T1000 (cell line): Measurements from ENCODE around the gene PKM.
"Not testable (repeated sequence)": the region's sequence is repeated elsewhere in the genome, so short reads cannot be mapped to it uniquely, and the experiment has no call there.

ENCODE experiments used
- DNase-seq: peaks from one replicate; lab custom pipeline; 2025; ENCODE audit warnings: mixed read lengths; lab: John Stamatoyannopoulos, UW

PKM gene

DNA sequence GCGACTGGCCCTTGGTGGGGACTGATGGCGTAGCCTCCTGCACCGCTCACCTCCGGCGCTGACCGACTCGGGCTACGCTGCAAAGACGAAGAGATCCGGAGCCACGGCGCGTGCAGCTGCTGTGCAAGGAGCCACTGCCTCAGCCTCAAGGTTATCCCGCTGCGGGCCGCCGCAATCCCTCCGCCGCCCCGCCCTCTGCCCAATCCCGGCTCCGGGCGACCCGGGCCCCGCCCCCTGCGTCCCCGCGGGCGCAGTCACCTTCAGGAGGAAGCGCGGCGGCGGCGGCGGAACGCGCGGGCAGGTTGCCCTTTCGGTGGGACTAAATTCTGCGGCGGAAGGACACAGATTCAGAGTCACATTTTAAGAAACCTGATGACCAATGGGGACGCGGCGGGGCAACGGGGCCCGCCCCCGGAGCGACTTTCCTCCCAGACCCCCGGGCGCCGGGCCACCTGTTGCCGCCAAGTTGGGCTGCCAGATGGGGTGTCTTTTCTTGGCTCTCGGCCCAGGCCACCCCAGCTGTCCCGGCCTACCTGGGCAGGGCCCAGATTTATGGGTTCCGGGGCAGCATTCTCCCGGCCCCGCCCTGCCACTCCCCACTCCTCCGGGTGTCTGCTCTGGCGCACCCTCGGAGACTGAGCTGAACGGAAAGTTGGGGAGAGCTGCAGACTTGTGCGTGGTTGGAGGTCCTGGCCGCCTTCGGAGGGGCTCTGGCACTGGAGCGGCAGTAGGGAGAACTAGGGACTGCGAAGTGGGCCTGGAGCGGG, at the start of gene PKM:
Gene PKM, minus strand, starts transcription at position 125 of the 767 bp plus-strand sequence. CDS start 12,093 bp downstream, outside the sequence.
- DNase-seq: peak; percentile 96

DNA sequence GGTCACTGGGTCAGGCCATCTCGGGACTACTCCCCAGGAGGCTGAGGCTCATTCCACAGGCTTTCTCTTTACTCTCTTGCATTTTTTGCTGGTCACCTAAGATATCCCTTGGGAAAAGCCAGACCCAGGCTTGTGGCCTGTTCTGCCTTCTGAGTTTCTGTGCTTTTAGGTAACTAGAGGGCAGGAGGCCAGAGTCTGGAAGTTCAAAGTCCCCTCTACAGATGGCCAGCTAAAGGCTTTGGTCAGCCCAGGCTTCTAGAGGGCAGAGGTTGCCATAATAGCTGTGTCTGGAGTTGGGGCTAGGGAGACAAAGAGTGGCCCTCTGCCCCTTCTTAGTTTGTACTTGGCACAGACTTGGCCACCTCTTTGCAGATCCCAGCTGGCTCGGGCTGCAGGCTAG, 49.8 kb upstream of the PKM start:
- DNase-seq: no peak

GRCh38 chr15:72278737-72279136, 47.7 kb upstream of the PKM start:
- DNase-seq: no peak

GRCh38 chr15:72276326-72276700, 45.3 kb upstream of the PKM start:
- no peak for DNase-seq

GRCh38 chr15:72275635-72276325, 44.8 kb upstream of the PKM start:
- not testable (repeated sequence) for DNase-seq

DNA sequence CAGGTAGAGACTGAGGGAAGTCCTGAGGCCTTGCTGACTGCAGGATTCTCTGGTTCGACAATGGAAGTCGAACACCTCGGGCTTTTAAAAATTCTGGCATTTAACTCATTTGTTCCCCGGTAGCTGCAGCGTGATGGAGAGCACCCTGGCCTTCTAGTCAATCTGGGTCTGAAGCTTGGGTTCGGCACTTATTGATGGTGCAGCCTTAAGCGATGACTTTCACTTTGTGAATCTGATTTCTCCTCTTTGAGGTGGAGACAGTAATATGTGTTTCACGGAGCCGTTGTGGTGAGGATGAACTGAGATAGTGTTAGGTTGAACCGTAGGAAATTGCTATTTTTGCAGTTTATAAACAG, 42.0 kb upstream of the PKM start:
- no peak for DNase-seq

DNA sequence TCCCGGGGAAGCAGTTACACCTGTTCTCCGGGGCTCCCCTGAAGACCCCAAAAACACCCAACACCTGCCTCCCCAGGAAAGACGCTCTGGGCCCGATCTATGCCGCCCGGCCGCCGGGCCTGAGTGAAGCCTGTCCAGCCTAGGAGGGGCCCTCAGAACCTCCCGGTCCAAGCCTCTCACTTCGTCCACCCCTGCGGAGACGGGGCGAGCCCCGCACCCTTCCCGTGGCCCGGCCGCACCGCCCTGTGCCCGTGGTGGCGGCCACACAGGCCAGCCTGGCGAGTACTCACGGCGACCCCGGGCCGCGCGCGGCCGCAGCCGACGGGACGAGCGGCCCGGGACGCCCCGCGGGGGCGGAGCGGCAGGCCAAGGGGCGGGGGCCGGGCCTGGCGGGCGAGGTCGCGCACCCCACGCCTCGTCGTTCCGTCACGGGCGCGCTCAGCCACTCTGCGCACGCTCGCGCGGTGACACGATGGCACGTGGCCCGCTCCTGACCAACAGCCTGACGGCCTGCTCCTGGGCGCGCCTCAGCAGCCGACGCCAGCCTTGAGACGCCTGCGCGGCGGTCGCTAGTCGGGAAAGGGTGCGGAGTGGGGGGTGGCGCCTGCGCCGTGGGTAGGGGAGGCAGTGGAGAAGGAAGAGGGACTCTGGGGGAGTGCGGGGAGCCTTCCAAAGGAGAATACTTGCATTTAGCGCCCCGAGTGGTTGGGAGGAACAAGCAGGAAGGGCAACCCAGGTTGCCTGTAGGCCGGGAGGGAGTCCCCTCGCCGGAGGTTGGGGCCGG, 41.4 kb upstream of the PKM start, which contains the start of gene PARP6:
Gene PARP6, minus strand, starts transcription at position 342 of the 784 bp plus-strand sequence. CDS start 5,077 bp downstream, outside the sequence.
- peak; percentile 95 for DNase-seq

GRCh38 chr15:72271895-72272212, 40.9 kb upstream of the PKM start:
- DNase-seq: no peak

GRCh38 chr15:72271221-72271620, 40.2 kb upstream of the PKM start:
- DNase-seq: no peak

DNA sequence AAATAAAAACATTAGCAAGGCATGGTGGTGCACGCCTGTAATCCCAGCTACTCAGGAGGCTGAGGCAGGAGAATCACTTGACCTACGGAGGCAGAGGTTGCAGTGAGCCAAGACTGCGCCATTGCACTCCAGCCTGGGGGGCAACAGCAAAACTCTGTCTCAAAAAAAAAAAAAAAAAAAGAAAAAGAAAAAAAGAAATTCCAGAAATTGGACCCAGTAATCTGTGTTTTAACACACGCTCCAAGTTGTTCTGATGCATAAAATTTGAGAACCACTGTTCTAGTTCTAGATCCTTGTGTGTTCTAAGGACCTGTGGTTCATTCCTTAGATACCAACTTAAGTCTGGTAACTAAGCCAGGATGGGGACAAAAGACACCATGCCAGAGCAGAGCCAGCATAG, 38.7 kb upstream of the PKM start:
- no peak for DNase-seq

GRCh38 chr15:72265031-72265430, 34.0 kb upstream of the PKM start:
- no peak for DNase-seq

DNA sequence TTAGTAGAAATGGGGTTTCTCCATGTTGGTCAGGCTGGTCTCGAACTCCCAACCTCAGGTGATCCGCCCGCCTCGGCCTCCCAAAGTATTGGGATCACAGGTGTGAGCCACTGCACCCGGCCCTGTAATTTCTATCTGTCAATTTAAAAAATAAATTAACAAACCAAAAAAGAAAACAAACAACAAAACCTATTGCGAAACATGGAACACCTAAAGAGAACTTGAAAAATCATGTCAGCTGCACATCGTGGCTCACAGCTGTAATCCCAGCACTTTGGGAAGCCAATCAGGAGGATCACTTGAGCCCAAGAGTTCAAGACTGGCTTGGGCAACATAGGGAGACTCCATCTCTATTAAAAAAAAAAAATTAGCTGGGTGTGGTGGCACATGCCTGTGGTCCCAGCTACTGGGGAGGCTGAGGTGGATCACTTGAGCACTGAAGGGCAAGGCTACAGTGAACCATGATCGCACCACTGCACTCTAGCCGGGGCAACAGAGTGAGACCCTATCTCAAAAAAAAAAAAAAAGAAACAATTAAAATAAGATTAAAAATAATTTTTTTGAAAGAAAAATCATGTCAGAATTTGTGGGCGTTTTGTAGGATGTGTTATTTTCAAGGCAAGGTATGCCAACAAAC, 21.8 kb upstream of the PKM start:
- no peak for DNase-seq

GRCh38 chr15:72249142-72249810, 18.3 kb upstream of the PKM start:
- DNase-seq: no peak

GRCh38 chr15:72248514-72248913, 17.5 kb upstream of the PKM start:
- DNase-seq: no peak

GRCh38 chr15:72242775-72243370, 11.9 kb upstream of the PKM start:
- DNase-seq: no peak

GRCh38 chr15:72239652-72240051, 8.7 kb upstream of the PKM start:
- no peak for DNase-seq

GRCh38 chr15:72238586-72238985, 7.6 kb upstream of the PKM start:
- no peak for DNase-seq

- no peak for DNase-seq
Measured at GRCh38 chr15:72237853-72238224, 6.8 kb upstream of the PKM start.

- peak; percentile 70 for DNase-seq
Measured at GRCh38 chr15:72237029-72237852, 6.3 kb upstream of the PKM start.

- no peak for DNase-seq
Measured at GRCh38 chr15:72236381-72237003, 5.5 kb upstream of the PKM start.
